Measurements from ENCODE around the gene CRACR2B. TPM values are rescaled to one million over a fixed set of nuclear protein-coding genes. Genes with fewer than 3 reads are reported as not detected.

The CRACR2B gene
- total and polyA plus RNA-seq, 10 of the 15 experiments (the other 5 are each of a cell fraction or from before 2014, with no cell fraction given): 0.10 to 33.7 (median 12.7) TPM

DNA sequence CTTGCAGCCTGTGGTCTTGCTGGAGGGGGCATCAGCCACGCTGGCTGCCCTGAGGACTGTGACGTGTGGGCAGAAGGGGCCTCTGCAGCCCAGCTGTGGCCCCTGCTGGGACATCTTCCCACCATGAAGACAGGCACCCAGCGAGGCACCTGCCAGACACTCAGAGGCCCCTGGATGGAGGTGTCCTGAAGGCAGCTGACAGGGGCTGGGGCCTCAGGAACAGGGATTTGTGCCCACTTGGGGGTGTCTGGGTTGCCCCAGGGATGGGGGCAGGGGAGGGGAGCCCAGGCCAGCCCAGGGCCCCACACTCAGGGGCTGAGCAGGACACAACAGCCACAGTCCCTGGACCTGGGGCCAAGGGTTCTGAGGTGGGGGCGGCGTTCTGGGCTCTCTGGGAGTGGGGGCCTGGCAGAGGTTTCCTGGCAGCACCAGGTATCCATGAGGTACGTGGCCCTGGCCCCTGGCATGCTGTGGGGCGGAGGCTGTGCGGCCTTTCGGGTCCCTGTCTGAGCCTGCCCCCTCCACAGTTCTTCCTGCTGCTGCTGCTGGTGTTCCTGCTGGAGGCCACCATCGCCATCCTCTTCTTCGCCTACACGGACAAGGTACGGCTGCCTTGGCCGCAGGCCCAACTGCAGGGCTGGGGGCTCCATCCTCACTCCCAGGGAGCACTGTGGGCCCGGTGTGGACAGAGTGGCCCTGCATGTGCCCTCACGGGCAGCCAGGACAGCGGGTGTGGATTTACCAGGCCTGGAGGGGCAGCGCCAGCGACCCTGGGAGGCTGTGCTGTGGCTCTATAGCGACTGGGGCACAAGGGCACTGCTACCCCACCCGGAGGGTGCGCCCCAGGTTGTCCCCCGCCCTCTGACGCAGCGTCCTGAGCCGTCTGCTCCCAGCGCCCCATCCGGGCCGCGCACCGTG is 36.5 kb downstream of the CRACR2B start:
- TF ChIP-seq SP1 (IDR thresholded peaks at IDR 0.05; ENCODE audit: low read depth, low read length): no peak
- TF ChIP-seq STAT1 (conservative IDR thresholded peaks at IDR 0.05): no peak
- no peak for TF ChIP-seq IKZF1 (conservative IDR thresholded peaks at IDR 0.05)
- no peak for TF ChIP-seq ZNF274 (IDR thresholded peaks at IDR 0.05; ENCODE audit: insufficient read depth, insufficient read length)
- no peak for TF ChIP-seq NBN (IDR thresholded peaks at IDR 0.05)
- no peak for TF ChIP-seq ZBTB4 (CRISPR knock-in tag; IDR thresholded peaks at IDR 0.05)
- TF ChIP-seq ATF7 (IDR thresholded peaks at IDR 0.05; ENCODE audit: low read depth): no peak
- no peak for TF ChIP-seq MTA2 (IDR thresholded peaks at IDR 0.05; ENCODE audit: low read depth)
- no peak for TF ChIP-seq EP300 (IDR thresholded peaks at IDR 0.05; ENCODE audit: borderline replicate concordance in 1 of 2, control insufficient read depth in 1 of 2, low read depth in 2 of 2, low read length in 2 of 2)
- TF ChIP-seq, protein P1, sequence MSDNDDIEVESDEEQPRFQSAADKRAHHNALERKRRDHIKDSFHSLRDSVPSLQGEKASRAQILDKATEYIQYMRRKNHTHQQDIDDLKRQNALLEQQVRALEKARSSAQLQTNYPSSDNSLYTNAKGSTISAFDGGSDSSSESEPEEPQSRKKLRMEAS (IDR thresholded peaks at IDR 0.05; ENCODE audit: low read depth, low read length): no peak
- TF ChIP-seq BCL11A (IDR thresholded peaks at IDR 0.05; ENCODE audit: low read depth, low read length): no peak
- no peak for TF ChIP-seq BCLAF1 (IDR thresholded peaks at IDR 0.05)
- no peak for TF ChIP-seq MYB (IDR thresholded peaks at IDR 0.05; ENCODE audit: borderline replicate concordance, low read depth, low read length)
- TF ChIP-seq HDAC2 (IDR thresholded peaks at IDR 0.05): no peak
- no peak for TF ChIP-seq KAT2A (conservative IDR thresholded peaks at IDR 0.05; ENCODE audit: control insufficient read depth, low read depth, low read length)
- no peak for TF ChIP-seq MXI1 (IDR thresholded peaks at IDR 0.05; ENCODE audit: low read depth, low read length)
- ChIA-PET CTCF (no interaction called here), SMC1A (ENCODE audit: uncharacterized antibody, unreplicated experiment) (no interaction called here), POLR2A (no interaction called here), RAD21 (ENCODE audit: unreplicated experiment) (no interaction called here)
- FAIRE-seq (no peak), ATAC-seq (no peak), DNase-seq (ENCODE audit: low read depth, low spot score) (no peak)
- in situ Hi-C loops (cut with MboI) (no loop called here), intact Hi-C loops (cut with micrococcal nuclease; ENCODE audit: unreplicated experiment) (no loop called here)
- Histone ChIP-seq H3K79me2 (ENCODE audit: control insufficient read depth, insufficient read depth, low read length) (no peaks in the 10 kb centered on the region), H3K27me3 (replicated peaks in 1 of 2; ENCODE audit: control insufficient read depth in 2 of 2, insufficient read depth in 2 of 2, low read length in 1 of 2) (no peaks in the 10 kb centered on the region), H2AFZ (ENCODE audit: control insufficient read depth, low read depth, low read length) (no peak overlapping the region), H3K9ac (ENCODE audit: control insufficient read depth, insufficient read depth, low read length) (no peak overlapping the region), H3K4me1 (ENCODE audit: control insufficient read depth, insufficient read depth, low read length) (no peaks in the 10 kb centered on the region), H4K20me1 (ENCODE audit: control insufficient read depth, insufficient read depth) (no peaks in the 10 kb centered on the region), H3K27ac (ENCODE audit: control insufficient read depth, insufficient read depth) (no peak overlapping the region), H3K36me3 (ENCODE audit: control insufficient read depth in 2 of 2, insufficient read depth in 2 of 2, low read length in 1 of 2) (no peaks in the 10 kb centered on the region), H3K9me3 (replicated peaks; ENCODE audit: control insufficient read depth, insufficient read depth, low read length) (no peaks in the 10 kb centered on the region), H3K4me2 (ENCODE audit: control insufficient read depth, insufficient read depth) (no peak overlapping the region), H3K4me3 (no peak overlapping the region)
- WGBS (ENCODE audit: insufficient coverage, insufficient replicate concordance, low lambda C conversion rate, missing lambda C conversion rate): 63% methylated on average over 30 of the region's 31 CpGs
- BruUV-seq (replicated peaks): no TSS peak
